Gastrocnemius medialis (tissue), 4 donors: ENCODE data around the gene NCF4. TPM values are rescaled to one million over a fixed set of nuclear protein-coding genes. Genes with fewer than 3 reads are reported as not detected.

Source experiments
- ATAC-seq, 2 donors: fragments of 150-250 bp; one replicate each; pipeline ENCODE4 v1.9.1; 2016
- DNase-seq, 2 donors: peaks; one replicate each; pipeline ENCODE4 v3.0.0-alpha.2; 2019
- H3K27ac ChIP-seq, 4 donors: fragments of 200-600 bp; sonication (generic); 1 replicate in 1 of 4; 2 replicates in 3 of 4; pipeline ENCODE4 v1.5.1; 2016 to 2018; ENCODE audit warnings: mild to moderate bottlenecking in 2 of 4, moderate library complexity in 1 of 4
- H3K27me3 ChIP-seq, 3 donors: fragments of 200-600 bp; sonication (generic) in 2 of 3; 1 replicate in 1 of 3; 2 replicates in 2 of 3; pipeline versions ENCODE4 v1.5.1 to v1.6.0; 2016 to 2019; ENCODE audit warnings: mild to moderate bottlenecking in 1 of 3, moderate library complexity in 1 of 3
- H3K36me3 ChIP-seq, 2 donors: fragments of 200-600 bp; sonication (generic) in 1 of 2; one replicate each; pipeline ENCODE4 v1.5.1; 2017 to 2018
- H3K4me1 ChIP-seq, 2 donors: fragments of 200-600 bp; sonication (generic) in 1 of 2; one replicate each; pipeline ENCODE4 v1.5.1; 2016 to 2017; ENCODE audit warnings: mild to moderate bottlenecking in 2 of 2
- H3K4me3 ChIP-seq, 4 donors: fragments of 200-600 bp; sonication (generic) in 3 of 4; 1 replicate in 1 of 4; 2 replicates in 3 of 4; pipeline ENCODE4 v1.5.1; 2016 to 2019; ENCODE audit warnings: mild to moderate bottlenecking in 2 of 4
- H3K9me3 ChIP-seq, 3 donors: fragments of 200-600 bp; sonication (generic) in 2 of 3; 1 replicate in 1 of 3; 2 replicates in 2 of 3; pipeline ENCODE4 v1.5.1; 2016 to 2019
- CTCF ChIP-seq, 5 experiments: fragments of 450-650 bp in 3 of 5; fragments of 200-600 bp in 2 of 5; sonication (generic) in 2 of 5; IDR thresholded peaks in 4 of 5; conservative IDR thresholded peaks in 1 of 5; 1 replicate in 4 of 5; 2 replicates in 1 of 5; pipeline ENCODE4 v1.5.1; 2016 to 2019; ENCODE audit warnings: antibody characterized with exemption in 5 of 5, mild to moderate bottlenecking in 3 of 5, moderate library complexity in 3 of 5
- POLR2A ChIP-seq, 2 donors: fragments of 450-650 bp; IDR thresholded peaks; one replicate each; pipeline ENCODE4 v1.6.1; 2017; ENCODE audit warnings: antibody characterized with exemption in 2 of 2, mild to moderate bottlenecking in 2 of 2, moderate library complexity in 2 of 2
- in situ Hi-C, 4 donors: fragments of 200-750 bp; cut with MboI; loops; one replicate each; pipeline versions ENCODE4 v1.15.0 to v1.8.0; 2017; ENCODE audit warnings: low sequenced_read_pairs in 4 of 4
- intact Hi-C: fragments of 100-400 bp; cut with DNase I; formaldehyde crosslinking; loops from one replicate; pipeline ENCODE4 v1.15.1; 2023; ENCODE audit warnings: low total_unique reads
- total RNA-seq, 4 donors: library from RNA; depleted of rRNA; stranded (reverse); fragments of >200 nt; gene quantifications; one replicate each; pipeline versions ENCODE4 v1.1.0 to v1.2.3, GENCODE V29; 2016

Gene NCF4
- total RNA-seq, 4 donors from 2014 or later: 1.8 to 5.5 (median 2.9) TPM

GRCh38 chr22:36874736-36875135, 13.9 kb downstream of the NCF4 start:
- TF ChIP-seq CTCF (IDR thresholded peaks at IDR 0.05 in 4 of 5, conservative IDR thresholded peaks at IDR 0.05 in 1 of 5): no peak
- TF ChIP-seq POLR2A (IDR thresholded peaks at IDR 0.05): no peak
- Histone ChIP-seq H3K4me3 (no peak overlapping the region), H3K27ac (no peak overlapping the region), H3K27me3 (peaks cover 10 to 14% (median 11%) of the 10 kb centered on the region in 3 donors), H3K9me3 (no peaks in the 10 kb centered on the region), H3K36me3 (no peaks in the 10 kb centered on the region), H3K4me1 (no peaks in the 10 kb centered on the region)
- in situ Hi-C loops: no loop called here
- ATAC-seq: no peak
- intact Hi-C loops: no loop called here
- no peak for DNase-seq

DNA sequence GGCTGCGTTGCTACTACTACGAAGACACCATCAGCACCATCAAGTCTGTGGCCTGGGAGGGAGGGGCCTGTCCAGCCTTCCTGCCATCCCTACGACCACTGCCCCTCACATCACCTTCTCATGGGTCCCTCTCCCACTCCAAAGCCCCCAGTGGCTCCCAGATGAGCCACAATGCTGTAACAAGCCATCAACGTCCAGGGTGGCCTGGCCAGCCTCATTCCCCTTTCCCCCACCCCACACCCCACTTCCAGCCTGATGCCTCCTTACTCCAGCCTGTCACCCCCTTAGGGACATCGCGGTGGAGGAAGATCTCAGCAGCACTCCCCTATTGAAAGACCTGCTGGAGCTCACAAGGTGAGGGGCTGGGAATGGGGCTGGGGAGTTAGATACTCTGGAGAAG, 14.9 kb downstream of the NCF4 start:
- H3K4me1 ChIP-seq: no peaks in the 10 kb centered on the region
- H3K4me3 ChIP-seq: no peak overlapping the region
- no peak overlapping the region for H3K27ac ChIP-seq
- ATAC-seq (no peak), DNase-seq (no peak)
- H3K36me3 ChIP-seq: no peaks in the 10 kb centered on the region
- no peaks in the 10 kb centered on the region for H3K9me3 ChIP-seq
- peaks cover 10 to 14% (median 11%) of the 10 kb centered on the region in 3 donors for H3K27me3 ChIP-seq
- intact Hi-C loops (no loop called here), in situ Hi-C loops (no loop called here)
- no peak for TF ChIP-seq POLR2A (IDR thresholded peaks at IDR 0.05)
- no peak for TF ChIP-seq CTCF (IDR thresholded peaks at IDR 0.05 in 4 of 5, conservative IDR thresholded peaks at IDR 0.05 in 1 of 5)

DNA sequence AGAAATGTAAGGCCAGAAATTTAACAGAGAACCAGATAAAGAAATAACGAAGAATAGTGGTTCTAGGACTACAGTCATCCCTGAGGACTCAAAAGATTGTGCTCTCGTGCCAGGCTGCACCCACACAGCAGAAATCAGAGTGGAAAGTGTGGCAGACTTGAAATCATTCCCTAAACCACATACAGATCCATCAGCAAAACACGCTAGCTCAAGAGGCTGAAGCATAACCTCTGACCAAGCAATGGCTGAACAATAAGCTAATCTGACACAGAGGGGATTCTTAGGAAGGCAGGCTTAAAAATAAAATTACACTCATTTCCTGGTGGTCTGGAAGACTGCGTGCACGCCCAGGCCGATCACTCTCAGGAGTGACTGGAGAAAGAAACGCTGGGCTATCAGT, 19.0 kb downstream of the NCF4 start:
- TF ChIP-seq CTCF (IDR thresholded peaks at IDR 0.05 in 4 of 5, conservative IDR thresholded peaks at IDR 0.05 in 1 of 5) (no peak), POLR2A (IDR thresholded peaks at IDR 0.05) (no peak)
- no peak for ATAC-seq
- intact Hi-C loops: no loop called here

DNA sequence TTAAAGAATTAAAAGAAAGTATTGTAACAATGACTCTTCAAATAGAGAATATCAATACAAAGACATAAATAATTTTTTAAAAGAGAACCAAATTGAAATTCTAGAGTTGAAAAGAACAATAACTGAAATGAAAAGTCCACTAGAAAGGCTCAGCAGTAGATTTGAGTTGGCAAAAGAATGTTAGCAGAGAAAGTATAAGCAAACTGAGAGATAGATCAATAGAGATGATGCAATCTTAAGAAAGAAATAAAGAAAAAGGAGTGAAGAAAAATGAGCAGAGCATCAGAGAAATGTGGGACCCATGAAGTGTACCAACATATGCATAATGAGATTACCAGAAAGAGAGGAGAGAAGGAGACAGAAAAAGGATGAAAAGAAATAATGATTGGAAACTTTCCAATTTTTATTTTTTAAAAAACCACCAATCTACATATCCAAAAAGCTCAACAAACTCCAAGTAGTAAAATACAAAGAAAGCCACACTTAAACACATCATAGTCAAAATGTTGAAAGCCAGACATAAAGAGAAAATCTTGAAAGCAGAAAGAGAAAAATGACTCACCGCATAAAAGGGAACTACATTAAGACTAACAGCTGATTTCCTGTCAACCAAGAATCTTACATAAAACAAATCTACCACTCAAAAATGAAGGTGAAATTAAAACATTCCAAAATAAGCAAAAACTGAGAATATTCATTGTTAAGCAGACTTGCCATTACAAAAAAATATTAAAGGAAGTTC, 20.9 kb downstream of the NCF4 start:
- no peak overlapping the region for H3K4me3 ChIP-seq

More for the DNA sequence above, 19.0 kb downstream of the NCF4 start:
- Histone ChIP-seq H3K27ac (no peak overlapping the region), H3K4me1 (no peaks in the 10 kb centered on the region), H3K9me3 (peaks cover 0 to 4% (median 0%) of the 10 kb centered on the region in 3 donors), H3K27me3 (peaks cover 14 to 20% (median 16%) of the 10 kb centered on the region in 3 donors), H3K4me3 (no peak overlapping the region), H3K36me3 (no peaks in the 10 kb centered on the region)
- no peak for DNase-seq
- in situ Hi-C loops: no loop called here

More for the DNA sequence above, 20.9 kb downstream of the NCF4 start:
- no peak for DNase-seq
- Histone ChIP-seq H3K36me3 (no peaks in the 10 kb centered on the region), H3K27ac (no peak overlapping the region), H3K4me1 (no peaks in the 10 kb centered on the region), H3K9me3 (peaks cover 0 to 4% (median 0%) of the 10 kb centered on the region in 3 donors), H3K27me3 (peaks cover 14 to 25% (median 20%) of the 10 kb centered on the region in 3 donors)
- TF ChIP-seq CTCF (IDR thresholded peaks at IDR 0.05 in 4 of 5, conservative IDR thresholded peaks at IDR 0.05 in 1 of 5) (no peak), POLR2A (IDR thresholded peaks at IDR 0.05) (no peak)
- intact Hi-C loops (no loop called here), in situ Hi-C loops (no loop called here)
- ATAC-seq: no peak
